Kidney (tissue), 14 donors: ENCODE data around the gene MAPK13. TPM values are rescaled to one million over a fixed set of nuclear protein-coding genes. Genes with fewer than 3 reads are reported as not detected.

Source experiments
- DNase-seq, 5 donors: peaks; one replicate each; pipeline ENCODE4 v3.0.0-alpha.2; 2013 to 2020
- FAIRE-seq: peaks from 2 replicates; lab custom pipeline; 2012; peaks lifted over from hg19 to GRCh38; lab: Jason Lieb, UNC
- H3K27ac ChIP-seq, 2 donors: one replicate each; pipeline ENCODE4 v1.7.0; 2013; ENCODE audit warnings: low read depth in 2 of 2, low read length in 2 of 2, inconsistent platforms in 1 of 2
- H3K27me3 ChIP-seq: one replicate; pipeline ENCODE4 v1.7.1; 2013; ENCODE audit warnings: low read length, inconsistent platforms; ENCODE audit not compliant: control insufficient read depth, insufficient read depth
- H3K36me3 ChIP-seq, 3 donors: one replicate each; pipeline versions ENCODE4 v1.7.0 to v1.7.1; 2013; ENCODE audit warnings: low read length in 3 of 3, control low read depth in 1 of 3, inconsistent platforms in 1 of 3; ENCODE audit not compliant: insufficient read depth in 3 of 3, control insufficient read depth in 2 of 3
- H3K4me1 ChIP-seq, 3 donors: one replicate each; pipeline versions ENCODE4 v1.7.0 to v1.7.1; 2013; ENCODE audit warnings: low read length in 3 of 3, inconsistent platforms in 1 of 3, low read depth in 1 of 3; ENCODE audit not compliant: control insufficient read depth in 2 of 3, insufficient read depth in 2 of 3
- H3K4me3 ChIP-seq, 3 donors: one replicate each; pipeline versions ENCODE4 v1.7.0 to v1.8.1; 2013; ENCODE audit warnings: low read length in 3 of 3, control low read depth in 1 of 3, inconsistent platforms in 1 of 3
- H3K9ac ChIP-seq, 3 donors: one replicate each; pipeline versions ENCODE4 v1.7.0 to v1.7.1; 2013; ENCODE audit warnings: low read length in 3 of 3, control low read depth in 1 of 3, inconsistent platforms in 1 of 3
- H3K9me3 ChIP-seq, 3 donors: one replicate each; pipeline versions ENCODE4 v1.7.0 to v1.7.1; 2013; ENCODE audit warnings: low read length in 3 of 3, control low read depth in 1 of 3, inconsistent platforms in 1 of 3; ENCODE audit not compliant: control insufficient read depth in 2 of 3, insufficient read depth in 1 of 3
- intact Hi-C: fragments of 100-400 bp; cut with DNase I; formaldehyde crosslinking; loops from one replicate; pipeline ENCODE4 v1.11.1; 2022
- polyA plus RNA-seq: library from polyadenylated mRNA; stranded (reverse); fragments of 350-450 nt; fragmentation: Illumina TruSeq; extraction: RNeasy Lipid Tissue Mini Kit (QIAGEN cat#74804); gene quantifications from one replicate; pipeline ENCODE4 v1.2.3, GENCODE V29; 2014; ENCODE audit warnings: low read depth, low replicate concordance; ENCODE audit not compliant: insufficient read depth
- total RNA-seq: library from RNA; stranded (reverse); fragmentation: NEBNext Ultra II Directional; extraction: Animal tissue kit (Norgen Biotek cat#: 25700); gene quantifications from one replicate; pipeline ENCODE4 v1.2.1, GENCODE V29; 2021
- TF ChIP-seq, protein P1 (sequence below): IDR thresholded peaks from 3 replicates; pipeline ENCODE4 v1.5.1; 2012; ENCODE audit warnings: mild to moderate bottlenecking, moderate library complexity, borderline replicate concordance; ENCODE audit not compliant: insufficient read depth; ENCODE audit errors: extremely low read depth
- donor health status: control.
- donor health status: control.
- donor health status: control.
- donor health status: control.
- donor health status: control.
- donor health status: DM: yes; HTN: yes; CAD: no.
- donor health status: Normal renal cell carcinoma (clear cell type).

Gene MAPK13
- total and polyA plus RNA-seq, 2 donors from 2014 or later = 20.3 to 43.3 TPM

GRCh38 chr6:36124881-36125280, 5.4 kb upstream of the MAPK13 start:
- Histone ChIP-seq H3K27me3 (no peaks in the 10 kb centered on the region), H3K9me3 (no peaks in the 10 kb centered on the region), H3K4me1 (peaks cover 0 to 15% (median 3%) of the 10 kb centered on the region in 3 donors), H3K4me3 (no peak overlapping the region), H3K36me3 (no peaks in the 10 kb centered on the region), H3K9ac (no peak overlapping the region), H3K27ac (no peak overlapping the region)
- FAIRE-seq = no peak
- DNase-seq = no peak
- intact Hi-C loops = no loop called here
- TF ChIP-seq, protein P1, sequence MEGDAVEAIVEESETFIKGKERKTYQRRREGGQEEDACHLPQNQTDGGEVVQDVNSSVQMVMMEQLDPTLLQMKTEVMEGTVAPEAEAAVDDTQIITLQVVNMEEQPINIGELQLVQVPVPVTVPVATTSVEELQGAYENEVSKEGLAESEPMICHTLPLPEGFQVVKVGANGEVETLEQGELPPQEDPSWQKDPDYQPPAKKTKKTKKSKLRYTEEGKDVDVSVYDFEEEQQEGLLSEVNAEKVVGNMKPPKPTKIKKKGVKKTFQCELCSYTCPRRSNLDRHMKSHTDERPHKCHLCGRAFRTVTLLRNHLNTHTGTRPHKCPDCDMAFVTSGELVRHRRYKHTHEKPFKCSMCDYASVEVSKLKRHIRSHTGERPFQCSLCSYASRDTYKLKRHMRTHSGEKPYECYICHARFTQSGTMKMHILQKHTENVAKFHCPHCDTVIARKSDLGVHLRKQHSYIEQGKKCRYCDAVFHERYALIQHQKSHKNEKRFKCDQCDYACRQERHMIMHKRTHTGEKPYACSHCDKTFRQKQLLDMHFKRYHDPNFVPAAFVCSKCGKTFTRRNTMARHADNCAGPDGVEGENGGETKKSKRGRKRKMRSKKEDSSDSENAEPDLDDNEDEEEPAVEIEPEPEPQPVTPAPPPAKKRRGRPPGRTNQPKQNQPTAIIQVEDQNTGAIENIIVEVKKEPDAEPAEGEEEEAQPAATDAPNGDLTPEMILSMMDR = no peak

GRCh38 chr6:36125575-36125974, 4.7 kb upstream of the MAPK13 start:
- no peak overlapping the region for H3K9ac ChIP-seq
- no peak overlapping the region for H3K4me3 ChIP-seq
- intact Hi-C loops = no loop called here
- no peaks in the 10 kb centered on the region for H3K9me3 ChIP-seq
- TF ChIP-seq, protein P1 = no peak
- H3K36me3 ChIP-seq = no peaks in the 10 kb centered on the region
- DNase-seq (no peak), FAIRE-seq (no peak)
- peaks cover 0 to 15% (median 3%) of the 10 kb centered on the region in 3 donors for H3K4me1 ChIP-seq
- H3K27me3 ChIP-seq = no peaks in the 10 kb centered on the region
- H3K27ac ChIP-seq = no peak overlapping the region

DNA sequence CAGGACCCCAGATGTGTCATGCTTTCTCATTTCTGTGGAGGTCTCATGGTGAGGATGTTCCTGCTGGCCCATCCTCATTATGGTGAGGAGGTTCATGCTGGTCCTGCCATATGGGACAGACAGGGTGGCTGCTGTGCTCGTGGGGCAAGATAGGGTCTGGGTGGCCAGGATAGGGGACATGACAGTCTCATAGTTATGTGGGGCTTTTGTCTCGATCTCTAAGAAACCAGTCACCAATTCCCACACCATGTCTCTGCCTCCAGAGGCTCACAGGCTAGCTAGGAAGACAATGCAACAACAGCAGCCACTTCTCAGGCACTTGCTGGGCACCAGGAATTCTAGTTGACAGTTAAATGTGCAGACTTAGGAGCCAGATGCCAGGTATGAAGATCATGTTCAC, 4.2 kb upstream of the MAPK13 start:
- TF ChIP-seq, protein P1 = no peak
- no peak for DNase-seq
- Histone ChIP-seq H3K36me3 (no peaks in the 10 kb centered on the region), H3K27ac (no peak overlapping the region), H3K4me1 (peaks cover 0 to 17% (median 5%) of the 10 kb centered on the region in 3 donors), H3K4me3 (no peak overlapping the region), H3K9me3 (no peaks in the 10 kb centered on the region), H3K27me3 (no peaks in the 10 kb centered on the region), H3K9ac (no peak overlapping the region)
- intact Hi-C loops = no loop called here
- no peak for FAIRE-seq
